Measurements from ENCODE around the gene MCC.

MCC gene

GRCh38 chr5:113226116-113226736, 262.0 kb downstream of the MCC start:
- TF ChIP-seq ZNF274 (IDR thresholded peaks at IDR 0.05; ENCODE audit: low read depth, low read length) (no peak), YY1 (IDR thresholded peaks at IDR 0.05; ENCODE audit: insufficient read depth, insufficient read length) (no peak), SUZ12 (IDR thresholded peaks at IDR 0.05; ENCODE audit: extremely low read depth, insufficient read depth, insufficient read length) (no peak)
- H3K27me3 ChIP-seq (ENCODE audit: insufficient read depth, insufficient read length), result no peaks in the 10 kb centered on the region
- H3K36me3 ChIP-seq (ENCODE audit: insufficient read depth, insufficient read length, low read length), result peaks cover 2% of the 10 kb centered on the region
- H3K9ac ChIP-seq (ENCODE audit: insufficient read length, low read depth), result no peak overlapping the region
- peaks cover 7% of the 10 kb centered on the region for H3K9me3 ChIP-seq (ENCODE audit: insufficient read depth, low read length)
- no peak overlapping the region for H3K4me3 ChIP-seq (ENCODE audit: insufficient read length, low read depth)
- DNase-seq (ENCODE audit: low read depth, low spot score), result no peak
- no peaks in the 10 kb centered on the region for H3K4me1 ChIP-seq (ENCODE audit: insufficient read depth, insufficient read length)

GRCh38 chr5:113225259-113225658, 263.0 kb downstream of the MCC start:
- no peak for DNase-seq (ENCODE audit: low read depth, low spot score)
- Histone ChIP-seq H3K4me3 (ENCODE audit: insufficient read length, low read depth) (no peak overlapping the region), H3K9me3 (ENCODE audit: insufficient read depth, low read length) (peaks cover 15% of the 10 kb centered on the region), H3K9ac (ENCODE audit: insufficient read length, low read depth) (no peak overlapping the region), H3K27me3 (ENCODE audit: insufficient read depth, insufficient read length) (no peaks in the 10 kb centered on the region), H3K4me1 (ENCODE audit: insufficient read depth, insufficient read length) (no peaks in the 10 kb centered on the region), H3K36me3 (ENCODE audit: insufficient read depth, insufficient read length, low read length) (peaks cover 2% of the 10 kb centered on the region)
- TF ChIP-seq YY1 (IDR thresholded peaks at IDR 0.05; ENCODE audit: insufficient read depth, insufficient read length), result no peak
- TF ChIP-seq SUZ12 (IDR thresholded peaks at IDR 0.05; ENCODE audit: extremely low read depth, insufficient read depth, insufficient read length), result no peak
- TF ChIP-seq ZNF274 (IDR thresholded peaks at IDR 0.05; ENCODE audit: low read depth, low read length), result no peak

- TF ChIP-seq SUZ12 (IDR thresholded peaks at IDR 0.05; ENCODE audit: extremely low read depth, insufficient read depth, insufficient read length) (no peak), YY1 (IDR thresholded peaks at IDR 0.05; ENCODE audit: insufficient read depth, insufficient read length) (no peak), ZNF274 (IDR thresholded peaks at IDR 0.05; ENCODE audit: low read depth, low read length) (no peak)
- Histone ChIP-seq H3K4me1 (ENCODE audit: insufficient read depth, insufficient read length) (no peaks in the 10 kb centered on the region), H3K4me3 (ENCODE audit: insufficient read length, low read depth) (no peak overlapping the region), H3K36me3 (ENCODE audit: insufficient read depth, insufficient read length, low read length) (peaks cover 2% of the 10 kb centered on the region), H3K27me3 (ENCODE audit: insufficient read depth, insufficient read length) (no peaks in the 10 kb centered on the region), H3K9ac (ENCODE audit: insufficient read length, low read depth) (no peak overlapping the region), H3K9me3 (ENCODE audit: insufficient read depth, low read length) (peaks cover 15% of the 10 kb centered on the region)
- DNase-seq (ENCODE audit: low read depth, low spot score), result no peak
Observed at GRCh38 chr5:113224605-113225065, 263.6 kb downstream of the MCC start.

GRCh38 chr5:113223831-113224604, 264.2 kb downstream of the MCC start:
- TF ChIP-seq ZNF274 (IDR thresholded peaks at IDR 0.05; ENCODE audit: low read depth, low read length), result no peak
- no peak for TF ChIP-seq YY1 (IDR thresholded peaks at IDR 0.05; ENCODE audit: insufficient read depth, insufficient read length)
- no peak for TF ChIP-seq SUZ12 (IDR thresholded peaks at IDR 0.05; ENCODE audit: extremely low read depth, insufficient read depth, insufficient read length)
- no peaks in the 10 kb centered on the region for H3K4me1 ChIP-seq (ENCODE audit: insufficient read depth, insufficient read length)
- H3K27me3 ChIP-seq (ENCODE audit: insufficient read depth, insufficient read length), result no peaks in the 10 kb centered on the region
- no peak overlapping the region for H3K9ac ChIP-seq (ENCODE audit: insufficient read length, low read depth)
- no peak for DNase-seq (ENCODE audit: low read depth, low spot score)
- no peak overlapping the region for H3K4me3 ChIP-seq (ENCODE audit: insufficient read length, low read depth)
- H3K9me3 ChIP-seq (ENCODE audit: insufficient read depth, low read length), result peaks cover 15% of the 10 kb centered on the region
- peaks cover 2% of the 10 kb centered on the region for H3K36me3 ChIP-seq (ENCODE audit: insufficient read depth, insufficient read length, low read length)

- Histone ChIP-seq H3K4me3 (ENCODE audit: insufficient read length, low read depth) (no peak overlapping the region), H3K36me3 (ENCODE audit: insufficient read depth, insufficient read length, low read length) (peaks cover under 1% of the 10 kb centered on the region), H3K9ac (ENCODE audit: insufficient read length, low read depth) (no peak overlapping the region), H3K9me3 (ENCODE audit: insufficient read depth, low read length) (peaks cover 15% of the 10 kb centered on the region), H3K27me3 (ENCODE audit: insufficient read depth, insufficient read length) (no peaks in the 10 kb centered on the region), H3K4me1 (ENCODE audit: insufficient read depth, insufficient read length) (no peaks in the 10 kb centered on the region)
- no peak for TF ChIP-seq YY1 (IDR thresholded peaks at IDR 0.05; ENCODE audit: insufficient read depth, insufficient read length)
- no peak for TF ChIP-seq ZNF274 (IDR thresholded peaks at IDR 0.05; ENCODE audit: low read depth, low read length)
- no peak for TF ChIP-seq SUZ12 (IDR thresholded peaks at IDR 0.05; ENCODE audit: extremely low read depth, insufficient read depth, insufficient read length)
- no peak for DNase-seq (ENCODE audit: low read depth, low spot score)
Observed at GRCh38 chr5:113223315-113223714, 264.9 kb downstream of the MCC start.

GRCh38 chr5:113221294-113222176, 266.7 kb downstream of the MCC start:
- H3K4me1 ChIP-seq (ENCODE audit: insufficient read depth, insufficient read length), result no peaks in the 10 kb centered on the region
- no peaks in the 10 kb centered on the region for H3K27me3 ChIP-seq (ENCODE audit: insufficient read depth, insufficient read length)
- TF ChIP-seq YY1 (IDR thresholded peaks at IDR 0.05; ENCODE audit: insufficient read depth, insufficient read length), result no peak
- no peak for TF ChIP-seq SUZ12 (IDR thresholded peaks at IDR 0.05; ENCODE audit: extremely low read depth, insufficient read depth, insufficient read length)
- TF ChIP-seq ZNF274 (IDR thresholded peaks at IDR 0.05; ENCODE audit: low read depth, low read length), result no peak
- no peaks in the 10 kb centered on the region for H3K36me3 ChIP-seq (ENCODE audit: insufficient read depth, insufficient read length, low read length)
- no peak for DNase-seq (ENCODE audit: low read depth, low spot score)
- H3K4me3 ChIP-seq (ENCODE audit: insufficient read length, low read depth), result no peak overlapping the region
- peaks cover 15% of the 10 kb centered on the region for H3K9me3 ChIP-seq (ENCODE audit: insufficient read depth, low read length)
- no peak overlapping the region for H3K9ac ChIP-seq (ENCODE audit: insufficient read length, low read depth)
